Measurements from ENCODE around the gene PFN3.

DNA sequence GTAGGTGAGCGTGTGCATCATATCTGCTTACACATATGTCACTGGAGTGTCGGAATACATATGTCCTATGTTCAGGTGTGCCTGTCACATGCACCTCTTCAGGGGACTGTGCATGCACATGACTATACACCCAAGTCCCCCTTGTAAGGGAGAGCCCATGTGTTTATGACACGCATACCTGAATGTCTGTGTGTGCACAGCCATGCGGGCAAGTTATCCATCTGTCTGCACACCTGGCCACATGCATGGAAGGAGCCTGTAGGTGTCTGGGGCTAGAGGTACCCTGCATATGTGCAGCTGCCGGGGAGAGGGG, 43.4 kb downstream of the PFN3 start:
- TF ChIP-seq, protein P1, sequence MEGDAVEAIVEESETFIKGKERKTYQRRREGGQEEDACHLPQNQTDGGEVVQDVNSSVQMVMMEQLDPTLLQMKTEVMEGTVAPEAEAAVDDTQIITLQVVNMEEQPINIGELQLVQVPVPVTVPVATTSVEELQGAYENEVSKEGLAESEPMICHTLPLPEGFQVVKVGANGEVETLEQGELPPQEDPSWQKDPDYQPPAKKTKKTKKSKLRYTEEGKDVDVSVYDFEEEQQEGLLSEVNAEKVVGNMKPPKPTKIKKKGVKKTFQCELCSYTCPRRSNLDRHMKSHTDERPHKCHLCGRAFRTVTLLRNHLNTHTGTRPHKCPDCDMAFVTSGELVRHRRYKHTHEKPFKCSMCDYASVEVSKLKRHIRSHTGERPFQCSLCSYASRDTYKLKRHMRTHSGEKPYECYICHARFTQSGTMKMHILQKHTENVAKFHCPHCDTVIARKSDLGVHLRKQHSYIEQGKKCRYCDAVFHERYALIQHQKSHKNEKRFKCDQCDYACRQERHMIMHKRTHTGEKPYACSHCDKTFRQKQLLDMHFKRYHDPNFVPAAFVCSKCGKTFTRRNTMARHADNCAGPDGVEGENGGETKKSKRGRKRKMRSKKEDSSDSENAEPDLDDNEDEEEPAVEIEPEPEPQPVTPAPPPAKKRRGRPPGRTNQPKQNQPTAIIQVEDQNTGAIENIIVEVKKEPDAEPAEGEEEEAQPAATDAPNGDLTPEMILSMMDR (IDR thresholded peaks at IDR 0.05; ENCODE audit: borderline replicate concordance, extremely low read depth, low read length, poor library complexity, severe bottlenecking) = no peak
- no peak for TF ChIP-seq EZH2 (IDR thresholded peaks at IDR 0.05; ENCODE audit: borderline replicate concordance, low read depth, low read length, severe bottlenecking)
